HEK293 (cell line): ENCODE data around the gene ARAP1.

Experiments used
- GLIS2 ChIP-seq: fragments of 450-650 bp; formaldehyde crosslinking; IDR thresholded peaks from 2 replicates; pipeline ENCODE4 v1.5.1; 2016; ENCODE audit warnings: missing biosample characterization, missing genetic modification characterization
- OVOL3 ChIP-seq: fragments of 450-650 bp; formaldehyde crosslinking; IDR thresholded peaks from 2 replicates; pipeline ENCODE4 v1.5.1; 2016; ENCODE audit warnings: missing biosample characterization, missing genetic modification characterization
- SP2 ChIP-seq: fragments of 450-650 bp; formaldehyde crosslinking; IDR thresholded peaks from 2 replicates; pipeline ENCODE4 v1.5.1; 2016; ENCODE audit warnings: missing biosample characterization, missing genetic modification characterization
- SP3 ChIP-seq: fragments of 450-650 bp; formaldehyde crosslinking; IDR thresholded peaks from 2 replicates; pipeline ENCODE4 v1.5.1; 2016; ENCODE audit warnings: missing biosample characterization, missing genetic modification characterization
- TCF7L2 ChIP-seq: IDR thresholded peaks from 2 replicates; pipeline ENCODE4 v1.6.1; 2011; ENCODE audit warnings: low read depth, mild to moderate bottlenecking, inconsistent platforms, low read length, moderate library complexity, borderline replicate concordance
- ZBTB8A ChIP-seq: fragments of 450-650 bp; formaldehyde crosslinking; IDR thresholded peaks from 2 replicates; pipeline ENCODE4 v1.5.1; 2016; ENCODE audit warnings: missing biosample characterization, missing genetic modification characterization
- ZNF391 ChIP-seq: fragments of 450-650 bp; formaldehyde crosslinking; IDR thresholded peaks from 2 replicates; pipeline ENCODE4 v1.5.1; 2016; ENCODE audit warnings: low read depth, missing biosample characterization, missing genetic modification characterization, borderline replicate concordance
- ZNF423 ChIP-seq: fragments of 450-650 bp; formaldehyde crosslinking; IDR thresholded peaks from 2 replicates; pipeline ENCODE4 v1.5.1; 2016; ENCODE audit warnings: missing biosample characterization, missing genetic modification characterization
- ZNF555 ChIP-seq: fragments of 450-650 bp; formaldehyde crosslinking; conservative IDR thresholded peaks from 2 replicates; pipeline ENCODE4 v1.5.1; 2017; ENCODE audit warnings: missing biosample characterization, mild to moderate bottlenecking, missing genetic modification characterization, inconsistent platforms
- ZNF596 ChIP-seq: fragments of 450-650 bp; IDR thresholded peaks from 2 replicates; pipeline ENCODE4 v1.5.0; 2018; ENCODE audit warnings: missing biosample characterization, mild to moderate bottlenecking, missing genetic modification characterization, moderate library complexity
- ZNF610 ChIP-seq: fragments of 450-650 bp; formaldehyde crosslinking; IDR thresholded peaks from 2 replicates; pipeline ENCODE4 v1.5.1; 2016; ENCODE audit warnings: missing biosample characterization, missing genetic modification characterization, borderline replicate concordance
- ZNF654 ChIP-seq: fragments of 450-650 bp; formaldehyde crosslinking; IDR thresholded peaks from 2 replicates; pipeline ENCODE4 v1.5.1; 2016; ENCODE audit warnings: low read depth, missing biosample characterization, missing genetic modification characterization
- ZNF660 ChIP-seq: fragments of 450-650 bp; IDR thresholded peaks from 2 replicates; pipeline ENCODE4 v1.5.1; 2018; ENCODE audit warnings: missing biosample characterization, mild to moderate bottlenecking, missing genetic modification characterization
- ZNF664 ChIP-seq: fragments of 450-650 bp; formaldehyde crosslinking; IDR thresholded peaks from 2 replicates; pipeline ENCODE4 v1.5.1; 2016; ENCODE audit warnings: missing biosample characterization, missing genetic modification characterization
- ZNF785 ChIP-seq: fragments of 450-650 bp; formaldehyde crosslinking; IDR thresholded peaks from 2 replicates; pipeline ENCODE4 v1.5.1; 2016; ENCODE audit warnings: missing biosample characterization, missing genetic modification characterization
- ZNF830 ChIP-seq: fragments of 450-650 bp; IDR thresholded peaks from 2 replicates; pipeline ENCODE4 v1.5.0; 2018; ENCODE audit warnings: missing biosample characterization, missing genetic modification characterization, low read depth, mild to moderate bottlenecking, moderate library complexity
- ZXDB ChIP-seq: fragments of 450-650 bp; formaldehyde crosslinking; IDR thresholded peaks from 2 replicates; pipeline ENCODE4 v1.5.1; 2016; ENCODE audit warnings: missing biosample characterization, missing genetic modification characterization
- TF ChIP-seq, protein P1 (sequence below): fragments of 450-650 bp; formaldehyde crosslinking; IDR thresholded peaks from 2 replicates; pipeline ENCODE4 v1.5.1; 2017; ENCODE audit warnings: missing biosample characterization, missing genetic modification characterization
- TF ChIP-seq, protein P2 (sequence below): fragments of 450-650 bp; formaldehyde crosslinking; IDR thresholded peaks from 2 replicates; pipeline ENCODE4 v1.5.0; 2017; ENCODE audit warnings: missing biosample characterization, missing genetic modification characterization, borderline replicate concordance
- TF ChIP-seq, protein P3 (sequence below): fragments of 450-650 bp; formaldehyde crosslinking; conservative IDR thresholded peaks from 2 replicates; pipeline ENCODE4 v1.5.1; 2016; ENCODE audit warnings: low read depth, missing biosample characterization, missing genetic modification characterization
- TF ChIP-seq, protein P4 (sequence below): fragments of 450-650 bp; formaldehyde crosslinking; IDR thresholded peaks from 2 replicates; pipeline ENCODE4 v1.5.1; 2017; ENCODE audit warnings: missing biosample characterization, missing genetic modification characterization
- TF ChIP-seq, protein P5 (sequence below): fragments of 450-650 bp; formaldehyde crosslinking; IDR thresholded peaks from 2 replicates; pipeline ENCODE4 v1.5.1; 2016; ENCODE audit warnings: missing biosample characterization, missing genetic modification characterization
- TF ChIP-seq, protein P6 (sequence below): fragments of 450-650 bp; formaldehyde crosslinking; IDR thresholded peaks from 2 replicates; pipeline ENCODE4 v1.5.1; 2017; ENCODE audit warnings: missing biosample characterization, missing genetic modification characterization
- TF ChIP-seq, protein P7 (sequence below): IDR thresholded peaks from 2 replicates; pipeline ENCODE4 v1.6.1; 2011; ENCODE audit warnings: mild to moderate bottlenecking, low read depth, low read length, borderline replicate concordance

Gene ARAP1

DNA sequence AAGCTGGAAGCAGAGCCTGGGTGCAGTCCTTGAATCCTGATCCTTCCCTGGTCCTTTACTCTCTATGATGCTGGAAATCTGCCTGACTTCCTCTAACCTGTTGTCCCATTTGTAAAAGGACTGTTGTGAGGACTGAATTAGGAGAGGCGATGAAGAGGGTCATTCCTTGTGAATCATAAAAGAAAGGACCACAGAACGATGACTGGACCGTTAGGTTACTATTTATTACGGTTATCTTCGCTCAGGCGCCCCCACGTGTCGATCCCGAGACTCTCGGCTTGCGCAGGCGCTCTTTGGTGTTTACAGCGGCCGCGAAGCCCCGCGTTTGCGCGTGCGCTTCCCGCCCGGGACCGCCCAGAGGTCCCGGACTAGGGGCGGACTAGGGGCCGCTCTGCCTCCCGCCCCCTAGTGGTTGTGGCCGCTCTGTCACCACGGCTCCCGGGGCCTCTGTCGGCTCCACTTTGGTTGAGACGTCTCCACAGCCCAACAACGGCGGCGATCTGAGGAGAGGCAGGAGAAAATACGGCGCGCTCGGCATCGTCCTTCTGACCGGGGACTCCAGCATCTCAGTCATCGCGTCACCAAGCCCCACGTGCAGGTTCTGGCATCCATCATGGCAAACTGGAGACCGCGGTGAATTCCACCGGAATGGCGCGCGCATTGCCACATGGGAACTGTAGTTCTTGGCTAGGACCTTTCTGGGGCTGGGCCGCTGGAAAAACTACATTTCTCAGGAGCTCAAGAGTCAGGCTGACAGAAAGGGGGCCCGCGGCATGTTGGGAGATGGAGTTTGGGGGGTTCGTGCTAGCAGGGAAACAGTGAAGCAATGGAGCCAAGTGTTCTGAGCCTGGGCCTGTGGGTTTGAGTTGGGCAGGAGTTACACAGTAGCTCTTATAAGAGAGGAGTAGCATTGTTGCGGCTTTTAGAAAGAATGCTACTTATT is 41.5 kb upstream of the ARAP1 start, which contains the start of gene STARD10 (continued):
- TF ChIP-seq ZNF391 (tag by site-specific recombination) (peak; percentile 72; the same call in 1 of the 2 replicates), ZBTB8A (tag by site-specific recombination) (0 out of 2 replicates have a peak, but pooled peaks have one; percentile 19), ZXDB (tag by site-specific recombination) (peak; percentile 85), ZNF830 (no peak), ZNF664 (tag by site-specific recombination) (no peak), SP3 (tag by site-specific recombination) (peak; percentile 89), OVOL3 (tag by site-specific recombination) (peak; percentile 92), TCF7L2 (no peak), ZNF423 (tag by site-specific recombination) (no peak), ZNF555 (tag by site-specific recombination) (no peak), GLIS2 (tag by site-specific recombination) (peak; percentile 62; the same call in 1 of the 2 replicates), ZNF785 (tag by site-specific recombination) (no peak), ZNF654 (tag by site-specific recombination) (peak; percentile 6; the same call in 1 of the 2 replicates), ZNF610 (tag by site-specific recombination) (0 out of 2 replicates have a peak, but pooled peaks have one; percentile 24), ZNF660 (tag by site-specific recombination) (peak; percentile 66), SP2 (tag by site-specific recombination) (peak; percentile 86), ZNF596 (tag by site-specific recombination) (no peak)
- TF ChIP-seq, protein P1, sequence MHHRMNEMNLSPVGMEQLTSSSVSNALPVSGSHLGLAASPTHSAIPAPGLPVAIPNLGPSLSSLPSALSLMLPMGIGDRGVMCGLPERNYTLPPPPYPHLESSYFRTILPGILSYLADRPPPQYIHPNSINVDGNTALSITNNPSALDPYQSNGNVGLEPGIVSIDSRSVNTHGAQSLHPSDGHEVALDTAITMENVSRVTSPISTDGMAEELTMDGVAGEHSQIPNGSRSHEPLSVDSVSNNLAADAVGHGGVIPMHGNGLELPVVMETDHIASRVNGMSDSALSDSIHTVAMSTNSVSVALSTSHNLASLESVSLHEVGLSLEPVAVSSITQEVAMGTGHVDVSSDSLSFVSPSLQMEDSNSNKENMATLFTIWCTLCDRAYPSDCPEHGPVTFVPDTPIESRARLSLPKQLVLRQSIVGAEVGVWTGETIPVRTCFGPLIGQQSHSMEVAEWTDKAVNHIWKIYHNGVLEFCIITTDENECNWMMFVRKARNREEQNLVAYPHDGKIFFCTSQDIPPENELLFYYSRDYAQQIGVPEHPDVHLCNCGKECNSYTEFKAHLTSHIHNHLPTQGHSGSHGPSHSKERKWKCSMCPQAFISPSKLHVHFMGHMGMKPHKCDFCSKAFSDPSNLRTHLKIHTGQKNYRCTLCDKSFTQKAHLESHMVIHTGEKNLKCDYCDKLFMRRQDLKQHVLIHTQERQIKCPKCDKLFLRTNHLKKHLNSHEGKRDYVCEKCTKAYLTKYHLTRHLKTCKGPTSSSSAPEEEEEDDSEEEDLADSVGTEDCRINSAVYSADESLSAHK (tag by site-specific recombination) = no peak
- TF ChIP-seq, protein P2, sequence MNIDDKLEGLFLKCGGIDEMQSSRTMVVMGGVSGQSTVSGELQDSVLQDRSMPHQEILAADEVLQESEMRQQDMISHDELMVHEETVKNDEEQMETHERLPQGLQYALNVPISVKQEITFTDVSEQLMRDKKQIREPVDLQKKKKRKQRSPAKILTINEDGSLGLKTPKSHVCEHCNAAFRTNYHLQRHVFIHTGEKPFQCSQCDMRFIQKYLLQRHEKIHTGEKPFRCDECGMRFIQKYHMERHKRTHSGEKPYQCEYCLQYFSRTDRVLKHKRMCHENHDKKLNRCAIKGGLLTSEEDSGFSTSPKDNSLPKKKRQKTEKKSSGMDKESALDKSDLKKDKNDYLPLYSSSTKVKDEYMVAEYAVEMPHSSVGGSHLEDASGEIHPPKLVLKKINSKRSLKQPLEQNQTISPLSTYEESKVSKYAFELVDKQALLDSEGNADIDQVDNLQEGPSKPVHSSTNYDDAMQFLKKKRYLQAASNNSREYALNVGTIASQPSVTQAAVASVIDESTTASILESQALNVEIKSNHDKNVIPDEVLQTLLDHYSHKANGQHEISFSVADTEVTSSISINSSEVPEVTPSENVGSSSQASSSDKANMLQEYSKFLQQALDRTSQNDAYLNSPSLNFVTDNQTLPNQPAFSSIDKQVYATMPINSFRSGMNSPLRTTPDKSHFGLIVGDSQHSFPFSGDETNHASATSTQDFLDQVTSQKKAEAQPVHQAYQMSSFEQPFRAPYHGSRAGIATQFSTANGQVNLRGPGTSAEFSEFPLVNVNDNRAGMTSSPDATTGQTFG (tag by site-specific recombination) = no peak
- TF ChIP-seq, protein P3, sequence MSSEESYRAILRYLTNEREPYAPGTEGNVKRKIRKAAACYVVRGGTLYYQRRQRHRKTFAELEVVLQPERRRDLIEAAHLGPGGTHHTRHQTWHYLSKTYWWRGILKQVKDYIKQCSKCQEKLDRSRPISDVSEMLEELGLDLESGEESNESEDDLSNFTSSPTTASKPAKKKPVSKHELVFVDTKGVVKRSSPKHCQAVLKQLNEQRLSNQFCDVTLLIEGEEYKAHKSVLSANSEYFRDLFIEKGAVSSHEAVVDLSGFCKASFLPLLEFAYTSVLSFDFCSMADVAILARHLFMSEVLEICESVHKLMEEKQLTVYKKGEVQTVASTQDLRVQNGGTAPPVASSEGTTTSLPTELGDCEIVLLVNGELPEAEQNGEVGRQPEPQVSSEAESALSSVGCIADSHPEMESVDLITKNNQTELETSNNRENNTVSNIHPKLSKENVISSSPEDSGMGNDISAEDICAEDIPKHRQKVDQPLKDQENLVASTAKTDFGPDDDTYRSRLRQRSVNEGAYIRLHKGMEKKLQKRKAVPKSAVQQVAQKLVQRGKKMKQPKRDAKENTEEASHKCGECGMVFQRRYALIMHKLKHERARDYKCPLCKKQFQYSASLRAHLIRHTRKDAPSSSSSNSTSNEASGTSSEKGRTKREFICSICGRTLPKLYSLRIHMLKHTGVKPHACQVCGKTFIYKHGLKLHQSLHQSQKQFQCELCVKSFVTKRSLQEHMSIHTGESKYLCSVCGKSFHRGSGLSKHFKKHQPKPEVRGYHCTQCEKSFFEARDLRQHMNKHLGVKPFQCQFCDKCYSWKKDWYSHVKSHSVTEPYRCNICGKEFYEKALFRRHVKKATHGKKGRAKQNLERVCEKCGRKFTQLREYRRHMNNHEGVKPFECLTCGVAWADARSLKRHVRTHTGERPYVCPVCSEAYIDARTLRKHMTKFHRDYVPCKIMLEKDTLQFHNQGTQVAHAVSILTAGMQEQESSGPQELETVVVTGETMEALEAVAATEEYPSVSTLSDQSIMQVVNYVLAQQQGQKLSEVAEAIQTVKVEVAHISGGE (tag by site-specific recombination) = peak; percentile 43
- TF ChIP-seq, protein P4, sequence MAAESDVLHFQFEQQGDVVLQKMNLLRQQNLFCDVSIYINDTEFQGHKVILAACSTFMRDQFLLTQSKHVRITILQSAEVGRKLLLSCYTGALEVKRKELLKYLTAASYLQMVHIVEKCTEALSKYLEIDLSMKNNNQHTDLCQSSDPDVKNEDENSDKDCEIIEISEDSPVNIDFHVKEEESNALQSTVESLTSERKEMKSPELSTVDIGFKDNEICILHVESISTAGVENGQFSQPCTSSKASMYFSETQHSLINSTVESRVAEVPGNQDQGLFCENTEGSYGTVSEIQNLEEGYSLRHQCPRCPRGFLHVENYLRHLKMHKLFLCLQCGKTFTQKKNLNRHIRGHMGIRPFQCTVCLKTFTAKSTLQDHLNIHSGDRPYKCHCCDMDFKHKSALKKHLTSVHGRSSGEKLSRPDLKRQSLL (tag by site-specific recombination) = peak; percentile 89
- TF ChIP-seq, protein P5, sequence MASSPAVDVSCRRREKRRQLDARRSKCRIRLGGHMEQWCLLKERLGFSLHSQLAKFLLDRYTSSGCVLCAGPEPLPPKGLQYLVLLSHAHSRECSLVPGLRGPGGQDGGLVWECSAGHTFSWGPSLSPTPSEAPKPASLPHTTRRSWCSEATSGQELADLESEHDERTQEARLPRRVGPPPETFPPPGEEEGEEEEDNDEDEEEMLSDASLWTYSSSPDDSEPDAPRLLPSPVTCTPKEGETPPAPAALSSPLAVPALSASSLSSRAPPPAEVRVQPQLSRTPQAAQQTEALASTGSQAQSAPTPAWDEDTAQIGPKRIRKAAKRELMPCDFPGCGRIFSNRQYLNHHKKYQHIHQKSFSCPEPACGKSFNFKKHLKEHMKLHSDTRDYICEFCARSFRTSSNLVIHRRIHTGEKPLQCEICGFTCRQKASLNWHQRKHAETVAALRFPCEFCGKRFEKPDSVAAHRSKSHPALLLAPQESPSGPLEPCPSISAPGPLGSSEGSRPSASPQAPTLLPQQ = peak; percentile 73
- TF ChIP-seq, protein P6, sequence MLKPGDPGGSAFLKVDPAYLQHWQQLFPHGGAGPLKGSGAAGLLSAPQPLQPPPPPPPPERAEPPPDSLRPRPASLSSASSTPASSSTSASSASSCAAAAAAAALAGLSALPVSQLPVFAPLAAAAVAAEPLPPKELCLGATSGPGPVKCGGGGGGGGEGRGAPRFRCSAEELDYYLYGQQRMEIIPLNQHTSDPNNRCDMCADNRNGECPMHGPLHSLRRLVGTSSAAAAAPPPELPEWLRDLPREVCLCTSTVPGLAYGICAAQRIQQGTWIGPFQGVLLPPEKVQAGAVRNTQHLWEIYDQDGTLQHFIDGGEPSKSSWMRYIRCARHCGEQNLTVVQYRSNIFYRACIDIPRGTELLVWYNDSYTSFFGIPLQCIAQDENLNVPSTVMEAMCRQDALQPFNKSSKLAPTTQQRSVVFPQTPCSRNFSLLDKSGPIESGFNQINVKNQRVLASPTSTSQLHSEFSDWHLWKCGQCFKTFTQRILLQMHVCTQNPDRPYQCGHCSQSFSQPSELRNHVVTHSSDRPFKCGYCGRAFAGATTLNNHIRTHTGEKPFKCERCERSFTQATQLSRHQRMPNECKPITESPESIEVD = no peak
- TF ChIP-seq, protein P7, sequence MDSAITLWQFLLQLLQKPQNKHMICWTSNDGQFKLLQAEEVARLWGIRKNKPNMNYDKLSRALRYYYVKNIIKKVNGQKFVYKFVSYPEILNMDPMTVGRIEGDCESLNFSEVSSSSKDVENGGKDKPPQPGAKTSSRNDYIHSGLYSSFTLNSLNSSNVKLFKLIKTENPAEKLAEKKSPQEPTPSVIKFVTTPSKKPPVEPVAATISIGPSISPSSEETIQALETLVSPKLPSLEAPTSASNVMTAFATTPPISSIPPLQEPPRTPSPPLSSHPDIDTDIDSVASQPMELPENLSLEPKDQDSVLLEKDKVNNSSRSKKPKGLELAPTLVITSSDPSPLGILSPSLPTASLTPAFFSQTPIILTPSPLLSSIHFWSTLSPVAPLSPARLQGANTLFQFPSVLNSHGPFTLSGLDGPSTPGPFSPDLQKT = no peak
